Natural killer cell treated with Interleukin-12 subunit alpha and Interleukin-12 subunit beta and Interleukin-15 and Interleukin-18, amount 100 ng/mL, for 72 hours (primary cell): ENCODE data around the gene DUSP3. TPM values are rescaled to one million over a fixed set of nuclear protein-coding genes. Genes with fewer than 3 reads are reported as not detected.
A peak's percentile ranks its signal among the peaks of the same experiment; 100 is the strongest.

ENCODE experiments used
- ATAC-seq, 2 donors: fragments of 150-1000 bp; cut with Tn5 transposase in 1 of 2; sonication (Bioruptor Pico), chemical (Tn5 transposase) in 1 of 2; 2 replicates each; pipeline ENCODE4 v1.10.0; 2021
- DNase-seq: peaks from one replicate; pipeline ENCODE4 v3.0.0; 2022; ENCODE audit warnings: low spot score
- H3K27ac Mint-ChIP-seq, 2 donors: 1 replicate in 1 of 2; 2 replicates in 1 of 2; pipeline ENCODE4 v1.8.0; 2022; ENCODE audit warnings: mixed read lengths in 2 of 2, mild to moderate bottlenecking in 1 of 2, moderate library complexity in 1 of 2
- H3K27me3 Mint-ChIP-seq, 2 donors: 1 replicate in 1 of 2; 2 replicates in 1 of 2; pipeline ENCODE4 v1.8.0; 2022; ENCODE audit warnings: mixed read lengths in 2 of 2
- H3K36me3 Mint-ChIP-seq: one replicate; pipeline ENCODE4 v1.8.0; 2022; ENCODE audit warnings: mixed read lengths
- H3K4me1 Mint-ChIP-seq, 2 donors: 1 replicate in 1 of 2; 2 replicates in 1 of 2; pipeline ENCODE4 v1.8.0; 2022; ENCODE audit warnings: low read depth in 2 of 2, mixed read lengths in 2 of 2, mild to moderate bottlenecking in 1 of 2
- H3K4me3 Mint-ChIP-seq: one replicate; pipeline ENCODE4 v1.8.0; 2022; ENCODE audit warnings: mixed read lengths
- H3K9me3 Mint-ChIP-seq: 2 replicates; pipeline ENCODE4 v1.8.0; 2022; ENCODE audit warnings: mixed read lengths
- total RNA-seq, 2 donors: library from RNA; stranded (reverse); gene quantifications; one replicate each; pipeline ENCODE4 v1.2.3, GENCODE V29; 2022

Gene DUSP3
- total RNA-seq, 2 donors from 2014 or later: 7.0 to 12.0 TPM

DNA sequence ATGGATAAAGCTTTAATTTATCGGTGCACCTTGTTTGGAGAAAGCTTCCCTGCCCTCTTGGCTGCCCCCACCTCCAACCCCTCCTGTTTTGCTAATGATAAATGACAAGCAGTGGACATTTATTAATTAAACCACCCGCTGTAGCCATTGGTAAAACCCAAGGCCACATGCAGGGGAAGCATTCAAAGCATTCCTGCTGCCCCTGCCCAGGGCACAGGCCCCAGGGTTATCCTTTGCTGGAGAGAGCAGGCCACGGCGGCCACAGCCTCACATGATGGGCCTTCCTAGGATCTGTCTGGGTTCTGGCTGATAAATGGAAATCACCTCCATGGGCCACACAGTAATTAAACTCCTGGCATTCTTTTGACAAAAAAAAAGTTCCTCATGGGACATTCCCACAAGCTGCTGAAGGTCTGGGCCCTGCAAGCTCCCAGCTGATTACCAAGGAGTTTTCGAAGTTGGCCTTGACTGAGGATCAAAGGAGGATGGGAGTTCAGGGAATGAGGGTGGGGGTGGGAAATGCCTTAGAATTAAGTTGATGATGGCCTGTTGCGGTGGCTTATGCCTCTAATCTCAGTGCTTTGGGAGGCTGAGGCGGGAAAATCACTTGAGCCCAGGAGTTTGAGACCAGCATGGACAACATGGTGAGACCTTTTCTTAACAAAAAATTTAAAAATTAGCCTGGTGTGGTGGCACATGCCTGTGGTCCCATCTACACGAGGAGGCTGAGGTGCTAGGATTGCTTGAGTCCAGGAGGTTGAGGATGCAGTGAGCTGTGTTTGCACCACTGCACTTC lies 55.7 kb downstream of the DUSP3 start:
- Mint-ChIP-seq H3K27me3 (peaks cover 11 to 21% of the 10 kb centered on the region in 2 donors), H3K9me3 (no peaks in the 10 kb centered on the region), H3K36me3 (no peaks in the 10 kb centered on the region), H3K27ac (no peak overlapping the region), H3K4me3 (no peak overlapping the region), H3K4me1 (peaks cover 12 to 14% of the 10 kb centered on the region in 2 donors)
- DNase-seq: no peak
- ATAC-seq: no peak

DNA sequence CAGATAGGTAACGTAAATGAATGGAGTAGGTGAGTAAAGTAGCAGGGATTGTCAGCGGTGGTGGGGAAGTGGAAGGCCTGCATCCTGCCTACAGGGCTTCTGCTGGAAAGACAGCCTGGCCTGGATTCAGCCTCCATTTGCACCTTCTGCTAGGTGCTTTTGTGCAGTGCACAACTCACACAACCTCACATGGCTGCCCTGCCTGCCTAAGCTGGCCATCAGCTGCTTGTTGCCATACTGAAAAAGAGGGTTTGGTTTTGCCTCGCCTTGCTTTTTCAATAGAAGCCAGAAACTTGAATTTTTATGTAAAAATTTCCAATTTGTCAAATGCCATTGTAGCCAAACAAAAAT lies 56.5 kb downstream of the DUSP3 start:
- no peak overlapping the region for H3K4me3 Mint-ChIP-seq
- DNase-seq: no peak
- H3K4me1 Mint-ChIP-seq: peaks cover 12 to 14% of the 10 kb centered on the region in 2 donors
- no peak for ATAC-seq
- H3K27ac Mint-ChIP-seq: no peak overlapping the region
- peaks cover 13 to 22% of the 10 kb centered on the region in 2 donors for H3K27me3 Mint-ChIP-seq
- no peaks in the 10 kb centered on the region for H3K36me3 Mint-ChIP-seq
- no peaks in the 10 kb centered on the region for H3K9me3 Mint-ChIP-seq

- peaks cover 18 to 26% of the 10 kb centered on the region in 2 donors for H3K27me3 Mint-ChIP-seq
- H3K36me3 Mint-ChIP-seq: no peaks in the 10 kb centered on the region
- DNase-seq: no peak
- H3K4me3 Mint-ChIP-seq: peak overlapping the region; percentile 87
- H3K27ac Mint-ChIP-seq: peak overlapping the region in 1 of 2 donors; percentile 54
- peaks cover 12 to 14% of the 10 kb centered on the region in 2 donors for H3K4me1 Mint-ChIP-seq
- no peaks in the 10 kb centered on the region for H3K9me3 Mint-ChIP-seq
- ATAC-seq: no peak
Measured at GRCh38 chr17:43721537-43722268, 57.1 kb downstream of the DUSP3 start.

DNA sequence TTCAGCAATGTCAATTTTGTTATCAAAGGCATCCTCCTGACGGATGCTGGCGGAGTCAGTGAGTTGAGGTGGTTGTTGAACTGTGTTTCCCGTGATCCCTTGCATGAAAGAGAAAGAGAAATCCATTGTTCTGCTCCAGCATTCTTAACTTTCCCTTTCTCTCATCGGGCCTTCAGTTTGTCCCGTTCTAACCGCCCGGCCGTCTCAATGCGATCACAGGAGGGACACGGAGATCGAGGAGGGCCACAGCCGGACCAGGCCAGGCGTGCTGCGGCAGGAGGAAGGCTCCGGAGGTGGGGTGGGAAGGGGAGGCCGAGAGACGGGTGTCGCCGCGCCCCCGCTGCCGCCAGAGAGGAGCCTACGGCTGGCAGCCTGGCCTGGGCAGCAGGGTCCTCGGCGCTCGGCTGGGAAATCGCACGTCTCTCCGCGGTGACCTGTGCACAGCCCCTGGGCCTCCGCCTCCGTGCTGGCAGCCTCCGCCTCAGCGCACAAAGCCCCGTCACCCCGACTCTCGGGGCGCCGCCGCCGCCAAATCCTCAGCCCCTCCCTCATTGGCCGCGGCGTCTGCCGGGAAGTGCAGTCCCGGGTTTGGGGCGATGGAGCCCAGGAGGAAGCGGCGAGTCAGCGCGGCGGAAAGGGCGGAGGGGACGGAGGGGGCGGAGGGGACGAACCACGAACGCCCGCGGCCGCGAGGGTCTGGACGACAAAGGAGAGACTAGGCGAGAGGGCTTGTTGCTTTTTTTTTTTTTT lies 58.3 kb downstream of the DUSP3 start:
- DNase-seq (peak; percentile 80), ATAC-seq (peak; percentile 88 to 93)
- Mint-ChIP-seq H3K27ac (peak overlapping the region; percentile 64 to 80), H3K9me3 (no peaks in the 10 kb centered on the region), H3K4me1 (peaks cover 12 to 14% of the 10 kb centered on the region in 2 donors), H3K27me3 (peaks cover 18 to 34% of the 10 kb centered on the region in 2 donors), H3K36me3 (no peaks in the 10 kb centered on the region), H3K4me3 (peak overlapping the region; percentile 87)

DNA sequence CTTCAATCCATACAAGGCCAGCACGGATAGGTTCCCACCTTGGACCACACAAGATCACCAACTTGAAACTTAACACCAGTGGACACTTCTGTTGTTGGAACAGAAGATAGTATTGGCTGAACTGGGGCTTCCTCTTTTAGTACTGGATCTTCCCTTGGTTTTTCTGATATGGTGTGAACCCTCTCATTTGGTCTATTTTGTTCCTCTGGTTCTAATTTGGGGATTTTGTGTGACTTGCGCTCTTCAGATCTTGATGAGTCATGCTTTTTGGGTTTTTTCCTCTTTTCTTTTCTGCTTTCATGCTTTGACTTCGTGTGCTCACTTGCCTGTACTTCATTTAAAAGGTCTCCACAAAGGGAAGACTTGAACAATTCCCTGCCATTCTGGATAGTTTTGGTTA lies 59.2 kb downstream of the DUSP3 start:
- H3K36me3 Mint-ChIP-seq: no peaks in the 10 kb centered on the region
- DNase-seq (no peak), ATAC-seq (no peak)
- H3K27ac Mint-ChIP-seq: peak overlapping the region; percentile 64 to 80
- H3K4me3 Mint-ChIP-seq: peak overlapping the region; percentile 87
- no peaks in the 10 kb centered on the region for H3K9me3 Mint-ChIP-seq
- peaks cover 15 to 17% of the 10 kb centered on the region in 2 donors for H3K4me1 Mint-ChIP-seq
- peaks cover 27 to 37% of the 10 kb centered on the region in 2 donors for H3K27me3 Mint-ChIP-seq

- DNase-seq (no peak), ATAC-seq (no peak)
- Mint-ChIP-seq H3K36me3 (no peaks in the 10 kb centered on the region), H3K27me3 (peaks cover 35 to 44% of the 10 kb centered on the region in 2 donors), H3K4me1 (peaks cover 23 to 24% of the 10 kb centered on the region in 2 donors), H3K9me3 (no peaks in the 10 kb centered on the region), H3K27ac (no peak overlapping the region), H3K4me3 (no peak overlapping the region)
Measured at GRCh38 chr17:43718544-43718943, 60.2 kb downstream of the DUSP3 start.

- Mint-ChIP-seq H3K4me3 (no peak overlapping the region), H3K27me3 (peaks cover 40 to 44% of the 10 kb centered on the region in 2 donors), H3K9me3 (no peaks in the 10 kb centered on the region), H3K4me1 (peaks cover 24 to 27% of the 10 kb centered on the region in 2 donors), H3K36me3 (no peaks in the 10 kb centered on the region), H3K27ac (no peak overlapping the region)
- DNase-seq (no peak), ATAC-seq (no peak)
Measured at GRCh38 chr17:43717913-43718312, 60.9 kb downstream of the DUSP3 start.

Other genes with a start within 250 kb of the DUSP3 start
- gene ETV4, start 232.6 kb downstream of the DUSP3 start, total RNA-seq: 1 to 10 TPM; 1.4 to 2.1 TPM
- gene MEOX1, start 117.1 kb downstream of the DUSP3 start, total RNA-seq: not detected
- gene SOST, start 20.2 kb downstream of the DUSP3 start, total RNA-seq: not detected
- gene CFAP97D1, start 1.5 kb upstream of the DUSP3 start, total RNA-seq: not detected
- gene MPP3, start 54.2 kb upstream of the DUSP3 start, total RNA-seq: not detected
- not detected for gene CD300LG, start 68.2 kb upstream of the DUSP3 start, total RNA-seq
- gene MPP2, start 128.6 kb upstream of the DUSP3 start, total RNA-seq: under 1 TPM; 0.47 to 0.64 TPM
- not detected for gene PPY, start 163.5 kb upstream of the DUSP3 start, total RNA-seq
- not detected for gene PYY, start 175.0 kb upstream of the DUSP3 start, total RNA-seq
- 1 to 10 TPM in 1 of 2 donors, under 1 TPM in 1; 0.70 to 1.9 TPM for gene NAGS, start 225.6 kb upstream of the DUSP3 start, total RNA-seq
- gene TMEM101, start 236.0 kb upstream of the DUSP3 start, total RNA-seq: 10 to 100 TPM; 32.5 TPM